ENCODE measurements around the gene KCP. TPM values are rescaled to one million over a fixed set of nuclear protein-coding genes. Genes with fewer than 3 reads are reported as not detected.

KCP gene
- 9.9 and 15.4 TPM in 2 replicates for total RNA-seq (2021)
- percentile 41 among the genes with signal in this experiment for Bru-seq, nascent RNA
- BruChase-seq, experiment 1, labeled RNA remaining after a 2-hour chase: percentile 46 among the genes with signal in this experiment
- percentile 53 among the genes with signal in this experiment for BruChase-seq, experiment 2, labeled RNA remaining after a 6-hour chase
- long read RNA-seq, partial matches to known transcripts: 3 of 15 reads
- long read RNA-seq, other reads (novel, unspliced or antisense): 12 of 15 reads

DNA sequence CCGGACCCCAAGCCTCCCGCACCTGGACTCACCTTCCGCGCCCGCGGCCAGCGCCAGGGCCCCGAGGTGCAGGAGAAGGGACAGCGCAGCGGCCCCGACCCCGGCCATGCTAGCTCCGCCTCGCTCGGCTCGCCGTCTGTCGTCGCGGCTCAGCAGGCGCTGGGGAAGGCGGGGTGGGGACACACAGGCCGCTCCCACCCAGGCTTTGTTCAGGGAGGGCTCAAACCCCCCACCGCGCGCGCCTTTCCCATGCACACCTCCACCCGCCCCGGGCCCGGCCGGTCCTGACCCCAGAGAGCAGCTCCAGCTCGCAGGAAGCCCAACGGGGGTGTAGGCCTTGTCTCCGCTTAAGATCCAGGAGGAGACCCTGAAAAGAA, at the start of gene KCP:
KCP (minus strand) TSS at position 141 of the 377 bp plus-strand sequence; CDS start at position 108, 33 bp downstream.
- BruUV-seq (replicated peaks): no TSS peak
- Histone ChIP-seq H3K27ac (no peak within 1 kb of the TSS), H3K4me1 (replicated peaks; ENCODE audit: insufficient read depth) (no peaks in the 10 kb centered on the region), H2AFZ (no peak within 1 kb of the TSS), H3K27me3 (ENCODE audit: insufficient read depth, low read depth) (peaks cover 10% of the 10 kb centered on the region), H3F3A (ENCODE audit: insufficient read depth, low read depth) (no peaks in the 10 kb centered on the region), H4K20me1 (ENCODE audit: insufficient read depth) (no peaks in the 10 kb centered on the region), H3K9me2 (ENCODE audit: insufficient read depth) (no peaks in the 10 kb centered on the region), H3K36me3 (ENCODE audit: low read depth) (no peaks in the 10 kb centered on the region), H3K79me2 (ENCODE audit: low read depth) (no peaks in the 10 kb centered on the region), H3K4me3 (no peak within 1 kb of the TSS), H3K4me2 (no peak within 1 kb of the TSS), H3K9me3 (ENCODE audit: insufficient read depth, low read depth) (no peaks in the 10 kb centered on the region)
- ChIA-PET CTCF (no interaction called here), POLR2A (ENCODE audit: unreplicated experiment) (interaction anchor here (0.5 kb wide), 1 partner anchor 17 kb away, joined by 6 read pairs; no protein-coding TSS in a partner anchor)
- no peak for DNase-seq
- intact Hi-C loops (cut with micrococcal nuclease; ENCODE audit: unreplicated experiment): no loop called here
- TF ChIP-seq EZH2 (IDR thresholded peaks at IDR 0.05; ENCODE audit: low read depth): no peak
- TF ChIP-seq, protein P1, sequence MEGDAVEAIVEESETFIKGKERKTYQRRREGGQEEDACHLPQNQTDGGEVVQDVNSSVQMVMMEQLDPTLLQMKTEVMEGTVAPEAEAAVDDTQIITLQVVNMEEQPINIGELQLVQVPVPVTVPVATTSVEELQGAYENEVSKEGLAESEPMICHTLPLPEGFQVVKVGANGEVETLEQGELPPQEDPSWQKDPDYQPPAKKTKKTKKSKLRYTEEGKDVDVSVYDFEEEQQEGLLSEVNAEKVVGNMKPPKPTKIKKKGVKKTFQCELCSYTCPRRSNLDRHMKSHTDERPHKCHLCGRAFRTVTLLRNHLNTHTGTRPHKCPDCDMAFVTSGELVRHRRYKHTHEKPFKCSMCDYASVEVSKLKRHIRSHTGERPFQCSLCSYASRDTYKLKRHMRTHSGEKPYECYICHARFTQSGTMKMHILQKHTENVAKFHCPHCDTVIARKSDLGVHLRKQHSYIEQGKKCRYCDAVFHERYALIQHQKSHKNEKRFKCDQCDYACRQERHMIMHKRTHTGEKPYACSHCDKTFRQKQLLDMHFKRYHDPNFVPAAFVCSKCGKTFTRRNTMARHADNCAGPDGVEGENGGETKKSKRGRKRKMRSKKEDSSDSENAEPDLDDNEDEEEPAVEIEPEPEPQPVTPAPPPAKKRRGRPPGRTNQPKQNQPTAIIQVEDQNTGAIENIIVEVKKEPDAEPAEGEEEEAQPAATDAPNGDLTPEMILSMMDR (conservative IDR thresholded peaks at IDR 0.05): no peak

DNA sequence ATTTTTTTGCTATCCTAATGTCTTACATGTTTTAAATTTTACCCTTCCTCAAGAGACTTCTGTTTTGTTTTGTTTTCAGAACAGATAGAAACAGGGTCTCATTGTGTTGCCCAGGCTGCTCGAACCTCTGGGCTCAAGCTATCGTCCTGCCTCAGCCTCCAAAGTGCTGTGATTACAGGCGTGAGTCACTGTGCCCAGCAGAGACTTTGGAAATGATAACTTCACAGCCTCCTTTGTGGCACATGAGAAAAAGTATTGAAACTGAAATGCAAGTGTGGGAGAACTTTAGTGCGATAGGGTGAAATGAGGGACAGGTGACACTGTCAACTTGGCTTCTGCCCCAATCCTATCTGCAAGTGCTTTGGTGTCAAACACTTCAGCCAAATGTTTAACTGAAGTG, 48.8 kb upstream of the KCP start:
- Histone ChIP-seq H3K27ac (no peak overlapping the region), H3K4me3 (no peak overlapping the region), H3K9me2 (ENCODE audit: insufficient read depth) (no peaks in the 10 kb centered on the region), H3F3A (ENCODE audit: insufficient read depth, low read depth) (peaks cover 12% of the 10 kb centered on the region), H3K4me2 (no peak overlapping the region), H2AFZ (no peak overlapping the region), H3K79me2 (ENCODE audit: low read depth) (no peaks in the 10 kb centered on the region), H3K27me3 (ENCODE audit: insufficient read depth, low read depth) (no peaks in the 10 kb centered on the region), H4K20me1 (ENCODE audit: insufficient read depth) (0 out of 2 replicates have a peak, but pooled peaks cover 4% of the 10 kb centered on the region), H3K9me3 (ENCODE audit: insufficient read depth, low read depth) (no peaks in the 10 kb centered on the region), H3K36me3 (ENCODE audit: low read depth) (peaks cover 36% of the 10 kb centered on the region), H3K4me1 (replicated peaks; ENCODE audit: insufficient read depth) (peaks cover 13% of the 10 kb centered on the region; the same call in 1 of the 2 replicates)
- DNase-seq: no peak
- no TSS peak for BruUV-seq (replicated peaks)
- intact Hi-C loops (cut with micrococcal nuclease; ENCODE audit: unreplicated experiment): no loop called here
- ChIA-PET POLR2A (ENCODE audit: unreplicated experiment) (no interaction called here), CTCF (interaction anchor here (0.6 kb wide), 1 partner anchor 172 kb away, joined by 3 read pairs; no protein-coding TSS in a partner anchor)
- TF ChIP-seq, protein P1 (conservative IDR thresholded peaks at IDR 0.05): no peak
- TF ChIP-seq EZH2 (IDR thresholded peaks at IDR 0.05; ENCODE audit: low read depth): no peak

DNA sequence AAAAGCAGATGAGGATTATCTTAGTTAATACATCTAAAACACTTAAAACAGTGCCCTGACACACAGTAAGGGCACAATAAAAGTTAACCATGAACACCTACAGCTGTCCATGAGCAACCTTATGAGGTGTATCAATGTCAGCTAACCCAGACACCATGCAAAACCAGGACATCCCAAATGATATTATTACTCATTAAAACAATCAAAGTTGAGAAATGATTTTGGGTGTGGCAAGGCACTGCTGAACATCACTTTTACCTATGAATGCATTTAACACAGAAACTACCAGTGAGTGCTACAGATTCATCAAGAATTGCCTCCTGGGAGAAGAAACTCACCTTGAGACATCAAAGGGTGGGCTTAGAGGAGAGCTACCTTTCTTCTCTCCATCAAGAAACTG, 45.5 kb upstream of the KCP start:
- CTCF ChIA-PET: interaction anchor here (0.6 kb wide), 1 partner anchor 667 kb away, joined by 3 read pairs; no protein-coding TSS in a partner anchor
- H3F3A ChIP-seq (ENCODE audit: insufficient read depth, low read depth): no peaks in the 10 kb centered on the region; the same call in none of the 2 replicates
- H3K9me2 ChIP-seq (ENCODE audit: insufficient read depth): no peaks in the 10 kb centered on the region
- peaks cover 4% of the 10 kb centered on the region; the same call in 1 of the 2 replicates for H3K4me1 ChIP-seq (replicated peaks; ENCODE audit: insufficient read depth)
- POLR2A ChIA-PET (ENCODE audit: unreplicated experiment): no interaction called here
- no peaks in the 10 kb centered on the region for H3K79me2 ChIP-seq (ENCODE audit: low read depth)
- H3K4me2 ChIP-seq: no peak overlapping the region
- 0 out of 2 replicates have a peak, but pooled peaks cover under 1% of the 10 kb centered on the region for H4K20me1 ChIP-seq (ENCODE audit: insufficient read depth)
- peaks cover 42% of the 10 kb centered on the region for H3K36me3 ChIP-seq (ENCODE audit: low read depth)
- intact Hi-C loops (cut with micrococcal nuclease; ENCODE audit: unreplicated experiment): no loop called here
- no peak overlapping the region for H3K4me3 ChIP-seq
- TF ChIP-seq EZH2 (IDR thresholded peaks at IDR 0.05; ENCODE audit: low read depth): no peak
- TF ChIP-seq, protein P1 (conservative IDR thresholded peaks at IDR 0.05): no peak
- no peaks in the 10 kb centered on the region for H3K9me3 ChIP-seq (ENCODE audit: insufficient read depth, low read depth)
- no TSS peak for BruUV-seq (replicated peaks)
- H2AFZ ChIP-seq: no peak overlapping the region
- H3K27me3 ChIP-seq (ENCODE audit: insufficient read depth, low read depth): no peaks in the 10 kb centered on the region
- no peak for DNase-seq
- no peak overlapping the region for H3K27ac ChIP-seq

All from PC-9 (cell line).